ENCODE results near the gene SPNS1. TPM values are rescaled to one million over a fixed set of nuclear protein-coding genes. Genes with fewer than 3 reads are reported as not detected.
"Not testable (repeated sequence)": the region's sequence is repeated elsewhere in the genome, so short reads cannot be mapped to it uniquely, and the experiment has no call there.

The SPNS1 gene
- total RNA-seq, 3 donors from 2014 or later (not counting 1 experiment from before 2014, with no cell fraction given), result 36.0 to 44.3 (median 36.9) TPM

DNA sequence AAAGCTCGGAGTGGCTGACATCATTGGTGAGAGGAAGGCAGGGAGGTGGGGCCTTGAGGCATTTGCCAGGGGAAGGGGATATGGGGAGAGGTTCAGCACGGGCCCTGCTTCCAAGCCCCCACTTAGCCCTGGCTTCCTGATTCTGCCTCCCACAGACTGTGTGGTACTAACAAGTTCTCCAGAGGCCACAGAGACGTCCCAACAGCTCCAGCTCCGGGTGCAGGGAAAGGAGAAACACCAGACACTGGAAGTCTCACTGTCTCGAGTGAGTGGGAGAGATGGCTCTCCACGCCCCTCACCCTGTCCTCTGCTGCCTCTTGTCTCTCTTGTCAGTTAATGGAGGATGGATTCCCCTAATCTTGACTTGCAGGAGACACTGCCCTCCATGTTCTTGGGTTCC lies 15.7 kb upstream of the SPNS1 start:
- H3K27me3 Mint-ChIP-seq (ENCODE audit: low read depth in 2 of 2), result no peaks in the 10 kb centered on the region
- H3K27me3 ChIP-seq (ENCODE audit: control insufficient read depth, insufficient read depth, low read length), result no peaks in the 10 kb centered on the region
- H3K27ac ChIP-seq (ENCODE audit: low read length), result no peak overlapping the region
- H3K36me3 Mint-ChIP-seq, result peaks cover 15% of the 10 kb centered on the region
- H3K9me3 Mint-ChIP-seq, result no peaks in the 10 kb centered on the region
- peaks cover 66% of the 10 kb centered on the region for H3K36me3 ChIP-seq (ENCODE audit: control insufficient read depth, insufficient read depth, low read length)
- H3K4me1 ChIP-seq (ENCODE audit: control insufficient read depth, insufficient read depth, low read length), result peaks cover 8% of the 10 kb centered on the region
- no peak overlapping the region for H3K27ac Mint-ChIP-seq
- H3K4me3 ChIP-seq (ENCODE audit: low read length), result no peak overlapping the region
- 97% methylated on average over 5 of the region's 6 CpGs for WGBS (ENCODE audit: insufficient coverage)
- no peak overlapping the region for H3K4me3 Mint-ChIP-seq
- H3K9me3 ChIP-seq (ENCODE audit: control insufficient read depth, insufficient read depth, low read length), result no peaks in the 10 kb centered on the region
- DNase-seq, result no peak
- no peak for ATAC-seq
- intact Hi-C loops (cut with micrococcal nuclease), result no loop called here
- peaks cover 5 to 10% of the 10 kb centered on the region in 2 donors for H3K4me1 Mint-ChIP-seq
- TF ChIP-seq, protein P1, sequence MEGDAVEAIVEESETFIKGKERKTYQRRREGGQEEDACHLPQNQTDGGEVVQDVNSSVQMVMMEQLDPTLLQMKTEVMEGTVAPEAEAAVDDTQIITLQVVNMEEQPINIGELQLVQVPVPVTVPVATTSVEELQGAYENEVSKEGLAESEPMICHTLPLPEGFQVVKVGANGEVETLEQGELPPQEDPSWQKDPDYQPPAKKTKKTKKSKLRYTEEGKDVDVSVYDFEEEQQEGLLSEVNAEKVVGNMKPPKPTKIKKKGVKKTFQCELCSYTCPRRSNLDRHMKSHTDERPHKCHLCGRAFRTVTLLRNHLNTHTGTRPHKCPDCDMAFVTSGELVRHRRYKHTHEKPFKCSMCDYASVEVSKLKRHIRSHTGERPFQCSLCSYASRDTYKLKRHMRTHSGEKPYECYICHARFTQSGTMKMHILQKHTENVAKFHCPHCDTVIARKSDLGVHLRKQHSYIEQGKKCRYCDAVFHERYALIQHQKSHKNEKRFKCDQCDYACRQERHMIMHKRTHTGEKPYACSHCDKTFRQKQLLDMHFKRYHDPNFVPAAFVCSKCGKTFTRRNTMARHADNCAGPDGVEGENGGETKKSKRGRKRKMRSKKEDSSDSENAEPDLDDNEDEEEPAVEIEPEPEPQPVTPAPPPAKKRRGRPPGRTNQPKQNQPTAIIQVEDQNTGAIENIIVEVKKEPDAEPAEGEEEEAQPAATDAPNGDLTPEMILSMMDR (IDR thresholded peaks at IDR 0.05), result no peak

- TF ChIP-seq, protein P1 (IDR thresholded peaks at IDR 0.05), result no peak
- peaks cover 9% of the 10 kb centered on the region for H3K4me1 ChIP-seq (ENCODE audit: control insufficient read depth, insufficient read depth, low read length)
- Mint-ChIP-seq H3K4me3 (no peak overlapping the region), H3K9me3 (no peaks in the 10 kb centered on the region), H3K27me3 (ENCODE audit: low read depth in 2 of 2) (no peaks in the 10 kb centered on the region), H3K36me3 (peaks cover 10% of the 10 kb centered on the region), H3K27ac (no peak overlapping the region), H3K4me1 (peaks cover 5 to 13% of the 10 kb centered on the region in 2 donors)
- no peak overlapping the region for H3K4me3 ChIP-seq (ENCODE audit: low read length)
- no peaks in the 10 kb centered on the region for H3K9me3 ChIP-seq (ENCODE audit: control insufficient read depth, insufficient read depth, low read length)
- H3K36me3 ChIP-seq (ENCODE audit: control insufficient read depth, insufficient read depth, low read length), result peaks cover 45% of the 10 kb centered on the region
- intact Hi-C loops (cut with micrococcal nuclease), result no loop called here
- 71% methylated on average over 2 of the region's 3 CpGs for WGBS (ENCODE audit: insufficient coverage)
- ATAC-seq (no peak), DNase-seq (no peak)
- no peak overlapping the region for H3K27ac ChIP-seq (ENCODE audit: low read length)
- H3K27me3 ChIP-seq (ENCODE audit: control insufficient read depth, insufficient read depth, low read length), result no peaks in the 10 kb centered on the region
Observed at GRCh38 chr16:28964072-28964471, 10.5 kb upstream of the SPNS1 start.

DNA sequence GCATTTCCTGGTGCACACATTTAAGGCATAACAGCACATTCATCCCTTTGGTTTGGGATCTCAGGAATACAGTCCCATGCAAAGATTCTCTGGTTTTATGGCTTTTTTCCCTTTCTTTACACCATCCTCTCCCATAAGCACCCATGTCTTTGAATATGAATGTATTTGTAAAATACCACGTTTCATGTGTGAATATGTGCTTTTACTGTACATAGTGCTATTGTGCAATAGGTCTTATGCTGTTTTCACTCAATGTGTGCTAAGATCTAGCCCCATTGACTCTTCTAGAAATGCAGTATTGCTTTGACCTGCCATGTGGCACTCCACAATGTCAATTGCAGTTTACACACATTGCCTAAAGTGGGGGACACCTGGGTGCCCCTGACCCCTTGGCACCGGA lies 10.1 kb upstream of the SPNS1 start:
- Mint-ChIP-seq H3K4me3 (no peak overlapping the region), H3K36me3 (peaks cover 10% of the 10 kb centered on the region), H3K27ac (no peak overlapping the region), H3K27me3 (ENCODE audit: low read depth in 2 of 2) (no peaks in the 10 kb centered on the region), H3K4me1 (peaks cover 5 to 13% of the 10 kb centered on the region in 2 donors), H3K9me3 (no peaks in the 10 kb centered on the region)
- Histone ChIP-seq H3K4me1 (ENCODE audit: control insufficient read depth, insufficient read depth, low read length) (peaks cover 9% of the 10 kb centered on the region), H3K27ac (ENCODE audit: low read length) (no peak overlapping the region), H3K27me3 (ENCODE audit: control insufficient read depth, insufficient read depth, low read length) (no peaks in the 10 kb centered on the region), H3K4me3 (ENCODE audit: low read length) (no peak overlapping the region), H3K9me3 (ENCODE audit: control insufficient read depth, insufficient read depth, low read length) (no peaks in the 10 kb centered on the region), H3K36me3 (ENCODE audit: control insufficient read depth, insufficient read depth, low read length) (peaks cover 43% of the 10 kb centered on the region)
- ATAC-seq (no peak), DNase-seq (no peak)
- WGBS (ENCODE audit: insufficient coverage), result 92% methylated on average over 2 of the region's 2 CpGs
- intact Hi-C loops (cut with micrococcal nuclease), result no loop called here
- TF ChIP-seq, protein P1 (IDR thresholded peaks at IDR 0.05), result no peak

GRCh38 chr16:28967156-28967555 lies 7.4 kb upstream of the SPNS1 start:
- ATAC-seq (peak in 1 of 3 donors; percentile 24), DNase-seq (no peak)
- Histone ChIP-seq H3K36me3 (ENCODE audit: control insufficient read depth, insufficient read depth, low read length) (peaks cover 31% of the 10 kb centered on the region), H3K4me3 (ENCODE audit: low read length) (no peak overlapping the region), H3K4me1 (ENCODE audit: control insufficient read depth, insufficient read depth, low read length) (peaks cover 9% of the 10 kb centered on the region), H3K27me3 (ENCODE audit: control insufficient read depth, insufficient read depth, low read length) (no peaks in the 10 kb centered on the region), H3K9me3 (ENCODE audit: control insufficient read depth, insufficient read depth, low read length) (no peaks in the 10 kb centered on the region), H3K27ac (ENCODE audit: low read length) (no peak overlapping the region)
- intact Hi-C loops (cut with micrococcal nuclease), result no loop called here
- WGBS (ENCODE audit: insufficient coverage), result 93% methylated on average over 4 of the region's 4 CpGs
- Mint-ChIP-seq H3K9me3 (no peaks in the 10 kb centered on the region), H3K27me3 (ENCODE audit: low read depth in 2 of 2) (no peaks in the 10 kb centered on the region), H3K36me3 (no peaks in the 10 kb centered on the region), H3K27ac (no peak overlapping the region), H3K4me1 (peaks cover 0 to 13% of the 10 kb centered on the region in 2 donors), H3K4me3 (no peak overlapping the region)
- TF ChIP-seq, protein P1 (IDR thresholded peaks at IDR 0.05), result no peak

DNA sequence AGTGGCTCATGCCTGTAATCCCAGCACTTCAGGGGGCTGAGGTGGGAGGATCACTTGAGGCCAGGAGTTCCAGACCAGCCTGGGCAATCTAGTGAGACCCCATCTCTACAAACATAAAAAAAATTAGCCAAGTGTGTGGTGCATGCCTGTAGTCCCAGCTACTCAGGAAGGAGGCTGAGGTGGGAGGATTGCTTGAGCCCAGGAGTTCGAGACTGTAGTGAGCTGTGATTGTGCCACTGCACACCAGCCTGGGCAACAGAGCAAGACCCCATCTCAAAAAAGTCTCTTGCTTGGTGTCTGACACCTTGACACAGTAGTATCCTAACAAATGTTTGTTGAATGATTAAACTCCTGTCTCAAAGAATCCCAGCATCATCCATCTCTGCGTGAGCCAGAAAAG lies 4.9 kb upstream of the SPNS1 start:
- H3K27ac Mint-ChIP-seq; H3K36me3 ChIP-seq (ENCODE audit: control insufficient read depth, insufficient read depth, low read length); H3K4me3 ChIP-seq (ENCODE audit: low read length); H3K4me1 ChIP-seq (ENCODE audit: control insufficient read depth, insufficient read depth, low read length); H3K27ac ChIP-seq (ENCODE audit: low read length); intact Hi-C loops (cut with micrococcal nuclease); ATAC-seq; H3K27me3 ChIP-seq (ENCODE audit: control insufficient read depth, insufficient read depth, low read length); H3K9me3 ChIP-seq (ENCODE audit: control insufficient read depth, insufficient read depth, low read length); H3K4me3 Mint-ChIP-seq; H3K9me3 Mint-ChIP-seq; H3K36me3 Mint-ChIP-seq; DNase-seq; H3K27me3 Mint-ChIP-seq (ENCODE audit: low read depth in 2 of 2): not testable (repeated sequence)
- H3K4me1 Mint-ChIP-seq, result peaks cover 10 to 14% of the 10 kb centered on the region in 2 donors
- WGBS (ENCODE audit: insufficient coverage), result 92% methylated on average over 2 of the region's 2 CpGs
